HG02623 (cell line): Measurements from ENCODE around the gene TFPI.
"Not testable (repeated sequence)": the region's sequence is repeated elsewhere in the genome, so short reads cannot be mapped to it uniquely, and the experiment has no call there.

Experiments used
- ATAC-seq: cut with Tn5 transposase; IDR thresholded peaks from one replicate; pipeline ENCODE4 v1.9.1; 2021; ENCODE audit warnings: moderate library complexity; ENCODE audit not compliant: unreplicated experiment

Gene TFPI

DNA sequence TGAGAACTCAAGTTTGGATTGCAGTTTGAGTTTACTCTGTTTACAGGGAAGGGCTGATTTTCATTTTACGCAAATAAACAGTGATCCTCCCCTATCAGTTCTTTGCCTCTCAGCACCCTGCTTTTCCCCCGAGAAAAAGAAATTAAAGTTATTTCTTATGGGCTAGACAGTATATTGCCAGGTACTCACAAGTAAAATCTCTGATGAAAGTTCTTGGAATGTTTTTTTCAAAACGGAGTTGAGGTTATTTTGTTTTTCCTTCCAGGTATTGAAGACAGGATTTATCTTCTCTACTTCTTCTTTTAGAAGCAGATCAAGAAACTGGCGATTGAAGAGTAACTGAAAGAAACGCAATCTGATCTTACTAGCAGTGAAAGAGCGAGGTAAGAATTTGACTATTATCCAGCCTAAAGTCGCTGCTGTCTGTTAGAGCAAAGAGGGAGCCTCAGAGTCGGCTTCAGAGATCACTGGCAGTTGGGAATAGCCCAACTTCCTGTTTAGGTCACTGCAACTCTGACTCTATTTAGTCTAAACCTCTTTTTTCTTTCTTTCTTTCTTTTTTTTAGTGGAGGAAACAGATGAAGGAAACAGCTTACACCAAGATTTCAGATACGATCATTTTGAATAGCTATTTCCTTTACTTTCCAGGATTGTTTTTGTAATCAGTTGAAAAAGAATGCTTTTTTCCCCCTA lies at the start of gene TFPI:
TFPI (minus strand) TSS at position 425 of the 693 bp plus-strand sequence. CDS start 50,667 bp downstream, outside the sequence.
- ATAC-seq, result no peak

GRCh38 chr2:187594801-187595200 lies 40.6 kb upstream of the TFPI start:
- ATAC-seq, result no peak

DNA sequence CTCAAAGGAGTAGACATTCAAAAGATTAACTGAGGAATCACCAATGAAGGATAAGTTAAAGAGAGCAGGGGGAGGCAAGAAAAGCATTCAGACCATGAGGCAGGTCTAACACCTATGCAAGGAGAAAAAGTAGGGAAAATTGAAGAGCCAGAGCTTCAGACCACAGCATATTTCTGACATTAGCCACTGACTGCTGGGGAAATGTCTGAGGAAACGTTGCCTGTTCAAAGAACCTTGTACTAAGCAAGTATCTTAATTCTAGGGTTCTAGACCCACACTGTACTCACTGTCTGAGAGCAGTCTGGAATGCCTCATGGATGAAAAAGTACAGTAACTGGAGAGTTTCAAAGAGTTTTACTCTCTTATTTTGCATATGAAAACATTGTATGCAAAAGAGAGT lies 39.5 kb upstream of the TFPI start:
- no peak for ATAC-seq

DNA sequence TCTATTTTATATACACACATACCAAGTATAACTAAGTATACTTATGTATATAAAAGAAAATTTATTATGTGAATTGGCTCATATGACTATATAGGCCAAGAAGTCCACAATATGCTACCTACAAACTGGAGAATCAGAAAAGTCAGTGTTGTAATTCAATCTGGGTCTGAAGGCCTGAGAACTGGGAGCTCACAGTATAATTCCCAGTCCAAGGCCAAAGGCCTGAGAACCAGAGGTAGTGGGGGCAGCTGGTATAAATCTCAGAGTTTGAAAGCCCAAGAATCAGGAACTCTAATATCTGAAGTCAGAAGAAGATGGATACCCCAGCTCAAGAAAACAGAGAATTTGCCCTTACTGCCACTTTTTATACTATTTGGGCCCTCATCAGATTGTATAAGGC lies 38.9 kb upstream of the TFPI start:
- ATAC-seq, result no peak

DNA sequence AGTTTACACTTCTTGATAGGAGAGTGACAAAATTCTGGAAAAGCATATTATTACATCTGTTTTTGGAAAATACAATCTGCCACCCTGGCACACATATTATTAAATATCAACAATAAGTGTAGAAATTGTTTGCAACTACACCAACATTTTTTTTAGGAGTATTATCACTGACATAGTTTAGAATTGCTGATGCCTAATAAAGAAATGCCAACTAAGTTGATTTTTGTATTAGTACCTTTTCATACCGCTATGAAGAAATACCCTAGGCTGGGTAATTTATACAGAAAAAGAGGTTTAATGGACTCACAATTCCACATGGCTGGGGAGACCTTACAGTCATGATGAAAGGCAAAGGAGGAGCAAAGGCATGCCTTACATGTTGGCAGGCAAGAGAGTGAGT lies 35.9 kb upstream of the TFPI start:
- ATAC-seq, result no peak

GRCh38 chr2:187586011-187586641 lies 31.9 kb upstream of the TFPI start:
- no peak for ATAC-seq

DNA sequence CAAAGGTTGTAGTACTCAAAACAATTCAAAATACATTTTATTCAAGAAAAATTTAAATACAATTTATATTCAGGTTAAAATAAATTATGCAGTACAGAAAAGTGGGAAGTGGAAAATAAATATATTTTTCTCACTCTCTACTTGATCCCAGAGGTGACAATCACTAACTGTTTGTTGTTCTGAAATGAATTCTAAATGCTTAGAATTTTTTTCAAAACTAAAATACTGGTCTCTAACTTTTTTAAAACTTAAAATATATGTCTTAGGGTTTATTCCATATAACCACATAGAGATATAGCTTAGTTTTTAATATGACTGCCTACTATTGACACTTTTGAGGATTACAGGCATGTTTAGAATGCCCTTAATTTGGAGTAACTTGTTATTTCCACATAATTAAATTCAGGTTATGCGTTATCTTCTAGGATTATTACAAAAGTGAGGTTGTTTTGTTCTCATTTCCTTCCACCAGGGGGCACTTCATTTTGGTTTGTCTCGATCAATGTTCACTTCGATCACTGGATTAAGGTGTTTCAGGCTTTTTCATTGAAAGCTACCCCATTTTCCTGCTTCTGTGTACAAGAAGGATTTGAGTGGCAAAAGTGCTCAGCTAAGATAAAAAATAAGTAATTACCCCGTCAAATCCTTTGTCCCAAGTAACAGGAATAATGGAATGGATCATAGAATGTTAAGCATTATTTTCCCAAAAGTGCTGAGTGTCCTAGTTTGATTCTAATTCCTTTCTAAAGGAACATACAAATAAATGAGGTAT lies 27.1 kb upstream of the TFPI start:
- peak; percentile 66 for ATAC-seq

GRCh38 chr2:187580462-187581124 lies 26.4 kb upstream of the TFPI start:
- peak; percentile 42 for ATAC-seq

DNA sequence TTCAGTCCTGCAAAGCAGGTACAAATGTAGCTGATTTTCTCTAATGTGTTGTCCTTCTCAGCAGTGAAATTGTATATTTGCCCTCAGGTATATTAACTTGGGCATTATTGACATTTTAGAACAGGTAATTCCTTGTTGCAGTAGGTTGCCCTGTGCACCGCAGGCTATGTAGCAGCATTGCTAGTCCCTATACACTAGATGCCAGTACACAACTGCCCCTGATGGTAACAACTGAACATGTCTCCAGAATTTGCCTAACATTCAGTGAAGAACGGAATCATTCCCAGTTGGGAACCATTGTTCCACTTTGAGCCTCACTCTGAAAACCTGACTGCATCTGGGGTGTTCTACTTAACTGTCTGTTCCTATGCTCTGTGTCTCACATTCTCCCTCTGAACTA lies 23.1 kb upstream of the TFPI start:
- no peak for ATAC-seq

DNA sequence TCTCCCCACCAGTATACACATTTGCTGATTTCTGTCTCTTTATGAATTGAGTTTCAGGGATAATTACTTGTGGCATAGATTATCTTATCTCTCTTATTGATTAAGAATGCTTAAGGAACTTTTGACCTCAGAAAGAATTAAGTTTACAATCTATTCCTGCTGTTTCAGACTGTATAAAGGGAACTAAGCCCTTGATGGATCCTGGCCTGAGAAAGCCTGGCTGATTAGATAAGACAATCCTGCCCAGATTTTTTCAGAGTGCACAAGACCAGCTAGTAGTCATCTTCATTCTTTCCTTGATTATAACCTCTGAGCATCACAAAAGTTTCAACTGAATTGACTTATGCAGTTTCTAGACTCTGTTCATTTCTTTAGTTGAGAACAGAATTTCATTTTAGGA lies 22.7 kb upstream of the TFPI start:
- no peak for ATAC-seq

DNA sequence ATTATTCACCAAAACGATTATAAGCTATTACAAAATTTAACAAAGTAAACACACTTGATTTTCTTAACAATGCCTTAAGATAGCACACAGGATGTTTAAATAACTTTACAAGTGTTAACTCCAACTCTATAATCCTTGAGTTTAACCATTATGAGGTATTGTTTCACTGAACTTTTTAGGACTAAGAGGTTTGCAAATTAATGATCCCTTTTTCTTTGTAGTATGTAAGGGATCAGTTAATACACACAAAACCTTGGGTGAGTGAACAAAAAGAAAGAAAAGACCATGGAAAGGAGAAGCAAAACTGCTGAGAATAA lies 21.5 kb upstream of the TFPI start:
- no peak for ATAC-seq

GRCh38 chr2:187574969-187575750 lies 20.9 kb upstream of the TFPI start:
- ATAC-seq, result no peak

GRCh38 chr2:187573722-187574121 lies 19.5 kb upstream of the TFPI start:
- ATAC-seq, result no peak

DNA sequence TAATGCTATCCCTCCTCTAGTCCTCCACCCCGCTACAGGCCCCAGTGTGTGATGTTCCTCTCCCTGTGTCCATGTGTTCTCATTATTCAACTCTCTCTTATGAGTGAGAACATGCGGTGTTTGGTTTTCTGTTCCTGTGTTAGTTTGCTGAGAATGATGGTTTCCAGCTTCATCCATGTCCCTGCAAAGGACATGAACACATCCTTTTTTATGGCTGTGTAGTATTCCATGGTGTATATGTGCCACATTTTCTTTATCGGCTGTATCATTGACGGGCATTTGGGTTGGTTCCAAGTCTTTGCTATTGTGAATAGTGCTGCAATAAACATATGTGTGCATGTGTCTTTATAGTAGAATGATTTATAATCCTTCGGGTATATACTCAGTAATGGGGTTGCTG lies 17.8 kb upstream of the TFPI start:
- ATAC-seq, result not testable (repeated sequence)

DNA sequence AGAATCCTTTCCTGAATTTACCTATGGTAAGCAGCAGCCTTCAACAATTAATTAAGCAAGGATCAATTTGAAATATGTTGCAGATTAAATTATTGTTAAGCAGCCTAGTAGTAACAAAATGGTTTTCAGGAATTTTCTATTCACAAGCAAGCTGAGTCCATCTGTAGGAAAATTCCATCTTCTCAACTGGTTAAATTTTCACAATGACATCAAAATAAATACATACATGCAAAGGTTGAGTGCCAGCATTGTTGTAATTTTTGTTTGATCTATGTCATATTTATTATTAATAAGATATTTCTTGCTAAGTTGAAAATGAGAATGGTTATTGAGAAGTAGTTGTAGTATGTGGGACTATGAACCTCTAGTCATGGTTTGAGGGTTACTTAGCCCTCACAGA lies 15.3 kb upstream of the TFPI start:
- no peak for ATAC-seq

- no peak for ATAC-seq
These were observed 14.8 kb upstream of the TFPI start for GRCh38 chr2:187569042-187569441.

GRCh38 chr2:187567126-187567525 lies 12.9 kb upstream of the TFPI start:
- ATAC-seq, result no peak

DNA sequence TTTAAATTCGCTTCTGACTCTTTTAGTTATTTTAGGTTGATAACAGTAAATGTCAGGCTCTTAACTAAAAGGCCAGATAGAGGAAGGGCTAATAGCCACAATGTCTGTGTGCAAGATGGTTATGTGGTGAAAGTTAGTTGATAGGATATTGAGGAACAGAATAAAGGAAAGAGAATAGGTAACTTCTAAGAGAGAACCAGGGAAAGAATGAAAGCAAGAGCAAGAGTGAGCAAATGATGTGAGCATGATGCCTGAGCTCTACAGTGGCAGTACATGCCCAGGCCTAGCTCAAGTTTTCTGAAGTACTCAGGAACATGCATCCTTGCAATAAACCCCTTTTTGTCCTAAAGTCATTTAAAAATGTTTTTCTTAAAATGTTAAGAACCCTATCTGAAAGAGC lies 12.5 kb upstream of the TFPI start:
- no peak for ATAC-seq

DNA sequence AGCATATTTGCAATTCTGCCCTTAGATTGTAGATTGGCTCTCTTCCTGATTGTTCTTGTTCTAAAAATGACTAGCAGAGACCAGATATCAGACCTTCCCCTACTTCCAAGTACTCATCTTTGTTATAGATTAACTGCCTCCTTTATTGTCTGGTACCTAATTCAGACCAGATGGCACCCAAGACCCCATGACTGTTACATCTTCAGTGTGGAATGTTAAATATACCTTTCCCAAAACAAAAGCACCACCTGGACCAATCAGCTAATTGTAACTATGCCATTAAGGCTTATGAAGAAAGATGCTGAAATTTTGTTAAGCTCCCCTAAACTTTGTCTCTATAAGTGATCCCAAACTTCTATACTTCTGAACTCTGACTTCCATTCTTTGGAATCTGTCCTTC lies 12.0 kb upstream of the TFPI start:
- ATAC-seq, result no peak

- ATAC-seq, result not testable (repeated sequence)
These were observed 11.4 kb upstream of the TFPI start for GRCh38 chr2:187565618-187566017.

DNA sequence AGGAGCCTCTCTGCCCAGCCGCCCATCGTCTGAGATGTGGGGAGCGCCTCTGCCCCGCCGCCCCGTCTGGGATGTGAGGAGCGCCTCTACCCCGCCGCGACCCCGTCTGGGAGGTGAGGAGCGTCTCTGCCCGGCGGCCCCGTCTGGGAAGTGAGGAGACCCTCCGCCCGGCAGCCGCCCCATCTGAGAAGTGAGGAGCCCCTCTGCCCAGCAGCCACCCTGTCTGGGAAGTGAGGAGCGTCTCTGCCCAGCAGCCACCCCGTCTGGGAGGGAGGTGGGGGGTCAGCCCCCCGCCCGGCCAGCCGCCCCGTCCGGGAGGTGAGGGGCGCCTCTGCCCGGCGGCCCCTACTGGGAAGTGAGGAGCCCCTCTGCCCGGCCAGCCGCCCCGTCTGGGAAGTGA lies 2.3 kb upstream of the TFPI start:
- not testable (repeated sequence) for ATAC-seq
